GM19452 (cell line): Measurements from ENCODE around the gene PLA2G4D.

Experiments used
- ATAC-seq: cut with Tn5 transposase; IDR thresholded peaks from one replicate; pipeline ENCODE4 v1.9.1; 2021; ENCODE audit not compliant: unreplicated experiment

PLA2G4D gene

DNA sequence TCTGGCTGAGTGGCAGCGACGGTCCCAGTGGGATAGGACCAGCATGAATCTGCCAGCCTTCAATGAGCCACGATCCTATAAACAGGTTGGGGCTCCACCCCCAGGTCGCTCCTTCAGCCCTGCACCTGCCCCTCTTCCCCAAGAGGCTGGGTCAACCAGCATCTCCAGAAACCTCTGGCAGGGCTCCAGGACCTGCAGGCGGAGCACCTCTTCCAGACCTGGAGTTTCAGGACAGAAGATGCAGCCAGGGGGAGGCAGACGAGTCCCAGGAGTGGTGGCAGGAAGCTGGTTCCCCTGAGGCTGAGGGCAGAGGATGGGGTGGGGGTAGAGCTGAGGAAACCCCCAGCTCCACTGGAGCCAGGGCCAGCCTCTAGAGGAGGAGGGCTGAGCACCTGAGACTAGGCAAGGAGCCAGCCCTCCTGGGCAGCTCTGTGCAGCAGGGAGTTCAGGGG, at the start of gene PLA2G4D:
PLA2G4D (minus strand) TSS at position 51 of the 452 bp plus-strand sequence. CDS start 103 bp downstream, outside the sequence.
- no peak for ATAC-seq

- ATAC-seq, result no peak
Observed at GRCh38 chr15:42143356-42143755, 49.0 kb upstream of the PLA2G4D start.

- no peak for ATAC-seq
Observed at GRCh38 chr15:42141795-42142667, 47.7 kb upstream of the PLA2G4D start.

DNA sequence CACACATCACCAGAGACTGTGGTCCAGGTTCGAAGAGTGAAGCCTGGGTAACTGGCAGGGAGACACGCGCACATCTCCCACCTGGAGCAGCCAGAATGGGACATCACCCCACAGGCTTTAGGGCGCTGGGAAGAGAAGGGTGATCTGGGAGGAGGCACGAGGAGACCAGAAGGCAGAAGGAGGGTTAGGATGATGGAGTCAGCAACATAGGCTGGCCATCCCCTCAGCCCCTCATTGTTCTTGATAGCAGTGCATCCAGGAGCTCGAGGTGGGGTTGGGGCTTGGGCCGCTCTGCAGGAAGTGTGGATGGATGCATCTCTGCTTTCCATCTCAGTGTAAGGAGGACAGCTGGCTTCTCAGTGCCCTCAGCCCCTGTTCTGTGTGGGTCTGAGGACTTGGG, 46.9 kb upstream of the PLA2G4D start:
- ATAC-seq, result no peak

DNA sequence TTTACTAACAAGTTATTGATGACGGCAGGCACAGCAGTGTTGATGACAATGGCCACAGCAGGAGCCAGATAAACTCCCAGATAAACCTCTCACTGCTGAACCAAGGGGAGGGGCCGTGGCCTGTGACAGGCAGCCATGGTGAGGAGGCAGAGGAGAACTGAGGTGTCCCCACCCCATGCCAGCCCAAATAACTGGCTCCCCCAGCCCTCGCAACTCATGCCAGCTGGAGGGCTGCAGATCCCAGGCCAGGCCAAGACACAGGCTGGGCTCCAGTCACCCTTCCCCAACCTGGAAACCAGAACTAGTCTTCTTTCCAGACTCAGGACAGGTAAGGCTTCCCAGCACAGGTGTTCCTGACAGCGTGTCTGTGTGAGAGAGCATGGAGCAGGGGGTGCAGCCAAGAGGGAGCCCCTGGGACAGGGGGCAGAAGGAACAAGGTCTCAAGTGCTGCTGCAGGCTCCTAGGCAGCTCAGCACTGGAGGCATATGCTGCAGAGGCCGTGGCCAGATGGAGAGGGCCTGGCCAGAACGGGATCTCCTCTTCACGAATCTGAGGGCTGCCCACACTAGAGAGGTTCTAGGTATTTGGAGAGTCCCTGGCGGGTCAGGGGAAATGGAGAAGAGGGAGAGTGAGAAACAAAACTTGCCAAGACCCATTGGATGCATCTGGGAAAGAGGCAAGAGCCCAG, 46.2 kb upstream of the PLA2G4D start:
- no peak for ATAC-seq

DNA sequence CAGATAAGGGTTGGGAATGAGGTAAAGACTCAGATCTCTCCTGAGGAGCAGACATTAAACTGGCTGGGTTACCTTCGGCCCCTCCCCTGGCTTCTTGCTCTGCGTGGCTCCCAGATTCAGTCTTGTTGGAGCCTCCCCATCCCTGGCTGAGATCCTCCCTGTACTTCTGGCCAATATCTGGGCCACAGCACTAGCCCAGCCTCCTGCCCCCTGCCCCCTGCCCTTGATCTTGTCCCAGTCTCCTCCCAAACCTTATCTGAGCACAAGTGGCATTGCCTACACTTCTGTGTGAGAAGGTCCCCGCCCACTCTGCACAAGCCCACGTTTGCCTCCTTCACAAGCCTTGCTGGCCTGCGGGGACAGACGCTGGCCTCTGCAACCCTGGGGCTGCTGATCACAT, 45.2 kb upstream of the PLA2G4D start:
- no peak for ATAC-seq

GRCh38 chr15:42138968-42139386, 44.6 kb upstream of the PLA2G4D start:
- no peak for ATAC-seq

- no peak for ATAC-seq
Observed at GRCh38 chr15:42138411-42138810, 44.0 kb upstream of the PLA2G4D start.

DNA sequence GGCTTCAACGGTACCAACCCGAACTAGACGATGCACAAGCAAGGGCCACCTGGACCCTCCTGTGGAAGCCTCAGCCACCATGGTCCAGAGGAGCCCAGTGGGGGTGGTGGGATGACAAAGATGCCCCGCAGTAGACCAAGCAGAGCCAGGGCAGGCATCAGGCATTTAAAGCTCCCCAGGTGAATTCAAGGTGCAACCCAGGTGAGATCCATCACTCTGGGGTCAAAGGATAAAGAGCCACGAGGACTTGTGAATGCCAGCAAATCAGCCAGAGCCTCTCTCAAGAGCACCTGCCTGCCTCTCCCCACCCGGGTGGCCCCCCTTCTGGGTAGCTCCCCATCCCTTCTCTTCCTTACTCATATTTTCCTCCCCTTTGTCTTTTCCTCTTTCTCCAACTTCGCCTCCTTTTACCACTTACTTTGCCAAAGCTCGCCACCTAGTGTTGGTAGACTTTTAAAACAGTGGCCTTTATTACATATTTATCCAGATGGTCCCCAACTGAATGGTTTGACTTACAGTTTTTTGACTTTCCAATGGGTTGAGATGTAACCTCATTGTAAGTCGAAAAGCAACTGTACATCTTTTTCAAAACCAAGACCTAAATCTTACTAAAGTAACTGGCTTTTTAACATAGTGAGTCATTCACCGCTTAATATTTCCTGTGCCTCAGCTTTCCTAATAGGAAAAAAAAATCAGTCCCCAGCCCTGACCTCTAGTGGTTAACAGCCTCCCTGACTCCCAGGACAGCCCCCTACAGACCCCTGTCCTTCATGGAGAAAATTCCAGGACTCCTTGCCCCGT, 43.3 kb upstream of the PLA2G4D start:
- ATAC-seq, result no peak

DNA sequence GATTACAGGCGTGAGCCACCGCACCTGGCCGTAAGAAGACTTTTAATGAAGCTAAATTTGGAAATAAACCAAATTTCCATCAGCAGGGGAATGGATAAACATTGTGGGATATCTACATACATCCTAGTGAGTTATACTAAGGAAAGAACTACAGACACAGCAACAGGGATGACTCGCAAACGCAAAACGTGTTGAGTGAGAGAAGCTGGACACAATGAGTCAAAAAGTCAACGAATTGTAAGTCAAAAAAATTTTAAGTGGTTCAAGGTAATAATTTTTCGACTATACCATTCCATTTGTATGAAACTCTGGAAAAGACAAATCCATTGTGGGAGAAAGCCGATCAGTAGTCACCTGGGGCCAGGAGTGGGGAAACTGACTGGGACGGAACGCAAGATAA, 42.2 kb upstream of the PLA2G4D start:
- ATAC-seq, result no peak

DNA sequence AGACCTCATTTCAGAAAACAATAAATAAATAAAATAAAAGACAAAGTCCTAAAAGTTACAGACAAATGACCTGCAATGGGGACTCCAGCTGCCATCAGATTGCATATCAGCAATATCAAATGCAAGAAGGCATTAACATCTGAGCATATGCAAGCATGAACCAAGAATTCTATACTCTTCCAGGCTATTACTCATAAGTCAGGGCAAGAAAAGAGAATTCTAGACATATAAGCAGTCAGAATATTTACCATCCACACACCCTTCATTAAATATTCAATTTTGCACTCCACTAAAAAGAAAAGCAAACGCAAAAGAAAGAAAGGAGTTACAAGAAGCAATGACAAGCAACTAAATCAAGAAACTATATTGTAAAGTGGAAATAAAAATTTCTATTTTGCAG, 41.0 kb upstream of the PLA2G4D start:
- no peak for ATAC-seq

DNA sequence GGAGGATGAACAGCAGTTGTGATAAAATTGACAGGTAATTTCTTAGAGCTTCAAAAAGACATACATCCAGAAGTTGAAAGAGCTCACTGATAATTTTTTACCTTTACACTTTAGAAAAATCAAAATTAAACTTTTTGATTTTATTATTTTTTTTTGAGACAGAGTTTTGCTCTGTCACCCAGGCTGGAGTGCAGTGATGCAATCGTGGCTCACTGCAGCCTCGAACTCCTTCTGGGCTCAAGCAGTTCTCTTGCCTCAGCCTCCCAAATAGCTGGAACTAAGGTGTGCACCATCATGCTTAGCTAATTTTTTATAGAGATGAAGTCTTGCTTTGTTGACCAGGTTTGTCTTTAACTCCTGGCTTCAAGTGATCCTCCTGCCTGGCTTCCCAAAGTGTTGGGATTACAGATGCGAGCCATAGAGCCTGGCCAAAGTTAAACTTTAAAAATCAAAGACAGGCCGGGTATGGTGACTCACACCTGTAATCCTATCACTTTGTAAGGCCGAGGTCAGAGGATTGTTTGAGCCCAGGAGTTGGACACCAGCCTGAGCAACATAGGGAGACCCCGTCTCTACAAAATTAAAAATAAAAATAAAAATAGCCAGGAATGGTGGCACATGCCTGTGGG, 40.4 kb upstream of the PLA2G4D start:
- no peak for ATAC-seq

DNA sequence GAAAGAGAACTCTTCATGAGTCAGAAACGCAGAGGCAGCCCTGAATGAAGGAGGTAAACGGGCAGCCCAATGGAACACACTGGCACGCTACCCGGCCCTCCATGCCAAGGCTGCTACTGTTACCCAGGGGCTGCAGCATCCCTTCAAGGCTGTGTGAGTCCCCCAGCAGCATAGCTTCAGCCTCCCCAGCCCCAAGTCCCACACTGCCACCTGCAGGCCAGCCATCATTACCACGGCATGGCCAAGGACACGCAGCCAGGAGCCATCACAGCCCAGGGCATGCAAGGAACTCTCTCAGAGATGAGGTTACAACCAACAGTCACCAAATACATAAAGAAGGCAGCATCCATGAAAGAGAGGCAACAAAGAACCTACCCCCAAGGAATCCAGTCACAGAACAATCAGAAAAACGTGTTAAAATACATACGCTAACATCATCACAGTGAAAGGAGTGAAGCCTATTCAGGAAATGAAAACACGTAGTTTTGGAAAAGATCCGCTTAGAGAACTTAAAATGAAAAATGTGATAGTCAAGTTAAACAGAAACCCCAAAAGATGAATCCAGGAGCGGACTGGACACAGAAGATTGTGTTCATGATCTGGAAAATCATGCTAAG, 39.6 kb upstream of the PLA2G4D start:
- no peak for ATAC-seq

- no peak for ATAC-seq
Observed at GRCh38 chr15:42133356-42133755, 39.0 kb upstream of the PLA2G4D start.

DNA sequence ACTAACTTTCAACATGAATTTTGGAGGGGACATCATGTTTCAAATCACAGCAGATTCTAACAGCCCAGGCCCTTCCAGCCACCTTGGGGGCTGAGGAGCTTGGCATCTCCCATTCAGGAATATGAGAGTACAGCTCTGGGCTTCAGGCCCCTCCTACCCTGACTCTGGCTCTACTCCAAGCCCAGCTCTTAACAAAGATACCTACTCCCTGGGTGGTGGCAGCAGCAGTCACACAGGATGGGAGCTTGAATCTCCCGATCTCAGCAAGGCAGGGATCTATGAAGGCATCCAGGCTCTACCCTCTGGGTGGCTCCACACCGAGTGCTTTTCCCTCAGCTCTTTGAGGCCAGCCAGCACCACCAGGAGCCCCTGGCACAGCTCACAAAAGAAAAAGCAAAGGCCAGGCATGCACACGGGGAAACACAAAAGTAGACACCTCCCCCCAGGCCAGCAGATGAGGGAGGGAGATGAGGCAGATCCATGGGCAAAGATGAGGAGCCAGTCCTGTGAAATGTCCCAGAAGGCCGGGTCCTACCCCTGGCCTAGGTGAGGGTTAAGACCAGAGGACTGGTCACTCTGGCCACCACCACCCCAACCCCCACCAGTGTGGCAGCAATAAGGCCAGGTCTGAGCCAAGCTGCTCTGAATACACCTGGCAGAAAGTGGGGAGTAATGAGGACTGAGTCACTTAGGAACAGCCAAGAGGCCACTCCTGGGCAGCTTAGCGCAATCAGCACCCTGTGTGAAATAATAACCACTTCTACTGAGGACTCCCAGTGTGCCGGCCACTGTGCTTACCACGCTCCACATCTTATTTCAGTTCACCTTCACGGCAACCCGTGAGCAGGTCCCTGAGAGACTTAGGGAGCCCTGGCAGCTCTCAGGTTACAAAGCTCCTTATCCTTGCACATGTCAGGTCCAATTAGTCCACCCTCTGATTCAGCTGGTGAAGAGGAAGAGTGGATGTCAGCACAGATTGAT, 37.8 kb upstream of the PLA2G4D start:
- no peak for ATAC-seq

- ATAC-seq, result no peak
Observed at GRCh38 chr15:42131006-42131405, 36.6 kb upstream of the PLA2G4D start.

- ATAC-seq, result no peak
Observed at GRCh38 chr15:42130246-42130986, 36.1 kb upstream of the PLA2G4D start.

DNA sequence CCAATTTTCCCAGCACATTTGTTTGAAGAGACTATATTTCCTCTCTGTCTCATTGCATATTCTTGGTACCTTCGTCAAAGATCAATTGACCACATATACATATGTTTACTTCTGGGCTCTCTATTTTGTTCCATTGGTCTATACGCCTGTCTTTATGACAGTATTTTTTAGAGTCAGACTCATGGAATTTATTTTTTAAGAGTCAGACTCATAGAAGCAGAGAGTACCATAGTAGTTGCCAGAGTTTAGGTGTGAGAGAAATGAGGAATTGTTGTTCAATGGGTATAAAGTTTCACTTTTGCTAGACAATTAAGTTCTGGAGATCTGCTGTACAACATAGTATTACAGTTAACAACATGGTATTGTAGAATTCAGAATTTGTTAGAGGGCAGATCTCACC, 35.0 kb upstream of the PLA2G4D start:
- no peak for ATAC-seq

DNA sequence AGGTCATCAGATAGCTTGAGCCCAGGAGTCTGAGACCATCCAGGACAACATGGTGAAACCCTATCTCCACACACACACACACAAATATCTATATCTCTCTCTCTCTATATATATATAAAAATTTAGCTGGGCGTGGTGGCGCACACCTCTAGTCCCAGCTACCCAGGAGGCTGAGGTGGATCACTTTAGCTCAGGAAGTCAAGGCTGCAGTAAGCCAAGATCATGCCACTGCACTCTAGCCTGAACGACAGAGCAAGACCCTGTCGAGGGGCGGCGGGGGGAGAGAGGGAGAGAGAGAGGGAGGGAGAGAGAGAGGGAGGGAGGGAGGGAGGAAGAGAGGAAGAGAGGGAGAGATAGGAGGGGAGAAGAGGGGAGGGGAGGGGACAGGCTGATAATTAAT, 34.1 kb upstream of the PLA2G4D start:
- no peak for ATAC-seq
